Endodermal cell (in vitro differentiated cells): ENCODE measurements around the gene ARNT2. TPM values are rescaled to one million over a fixed set of nuclear protein-coding genes. Genes with fewer than 3 reads are reported as not detected.

Experiments
- DNase-seq: peaks from one replicate; pipeline ENCODE4 v3.0.0-alpha.2; 2017
- H3K27ac ChIP-seq: 2 replicates; pipeline ENCODE4 v1.5.1; 2013; ENCODE audit warnings: mild to moderate bottlenecking, low read depth, low read length, moderate library complexity
- H3K27me3 ChIP-seq: 2 replicates; pipeline ENCODE4 v1.6.1; 2013; ENCODE audit warnings: mild to moderate bottlenecking, low read length, moderate library complexity; ENCODE audit not compliant: insufficient read depth, control insufficient read depth, poor library complexity, severe bottlenecking
- H3K36me3 ChIP-seq: 2 replicates; pipeline ENCODE4 v1.7.0; 2013; ENCODE audit warnings: mild to moderate bottlenecking, low read length, moderate library complexity; ENCODE audit not compliant: control insufficient read depth, insufficient read depth
- H3K4me1 ChIP-seq: one replicate; pipeline ENCODE4 v1.7.0; 2013; ENCODE audit warnings: low read length; ENCODE audit not compliant: control insufficient read depth, insufficient read depth
- H3K4me3 ChIP-seq: 2 replicates; pipeline ENCODE4 v1.5.1; 2013; ENCODE audit warnings: mild to moderate bottlenecking, low read length, moderate library complexity
- H3K9ac ChIP-seq: 2 replicates; pipeline ENCODE4 v1.6.1; 2013; ENCODE audit warnings: mild to moderate bottlenecking, low read length, moderate library complexity; ENCODE audit not compliant: poor library complexity, severe bottlenecking; ENCODE audit errors: extremely low read depth
- H3K9me3 ChIP-seq: 2 replicates; pipeline ENCODE4 v1.6.1; 2013; ENCODE audit warnings: mild to moderate bottlenecking, low read length, moderate library complexity; ENCODE audit not compliant: control insufficient read depth
- H3K27ac Mint-ChIP-seq: 2 replicates; pipeline ENCODE4 v1.8.0; 2020; ENCODE audit warnings: mixed read lengths
- H3K27me3 Mint-ChIP-seq: 2 replicates; pipeline ENCODE4 v1.8.0; 2021; ENCODE audit warnings: mild to moderate bottlenecking, mixed read lengths; ENCODE audit not compliant: insufficient read depth
- H3K36me3 Mint-ChIP-seq: 2 replicates; pipeline ENCODE4 v1.8.0; 2020; ENCODE audit warnings: low read depth, mixed read lengths
- H3K4me1 Mint-ChIP-seq: 2 replicates; pipeline ENCODE4 v1.8.0; 2020; ENCODE audit warnings: mixed read lengths
- H3K4me3 Mint-ChIP-seq: 2 replicates; pipeline ENCODE4 v1.8.0; 2020; ENCODE audit warnings: mild to moderate bottlenecking, moderate library complexity, mixed read lengths
- H3K9me3 Mint-ChIP-seq: 2 replicates; pipeline ENCODE4 v1.8.0; 2020; ENCODE audit warnings: mild to moderate bottlenecking, mixed read lengths
- CTCF ChIP-seq: fragments of 200-600 bp; sonication (generic); conservative IDR thresholded peaks from 2 replicates; pipeline ENCODE4 v1.5.0; 2021; ENCODE audit warnings: antibody characterized with exemption, mild to moderate bottlenecking
- WGBS, 2 experiments: methylation state at CpG; one replicate each; pipeline versions ENCODE4 v1.1.5 to v1.1.7; 2013; ENCODE audit warnings: missing lambda C conversion rate in 2 of 2, mixed read lengths in 1 of 2; ENCODE audit not compliant: insufficient coverage in 1 of 2, insufficient read length in 1 of 2; 5-methylcytosine and 5-hydroxymethylcytosine counted together
- total RNA-seq, 2 donors: library from RNA; stranded (reverse); fragmentation: NEBNext Ultra II Directional in 1 of 2; extraction: Animal tissue kit (Norgen Biotek cat#: 25700) in 1 of 2; gene quantifications; 2 replicates in 1 of 2; 3 replicates in 1 of 2; pipeline ENCODE4 v1.2.1, GENCODE V29; 2021

ARNT2 gene
- total RNA-seq, 2 donors from 2014 or later = 8.0 to 15.9 TPM

- no peaks in the 10 kb centered on the region for H3K36me3 ChIP-seq
- H3K27me3 ChIP-seq = no peaks in the 10 kb centered on the region
- Mint-ChIP-seq H3K9me3 (peaks cover 12% of the 10 kb centered on the region), H3K4me3 (no peak overlapping the region), H3K27me3 (peaks cover 4% of the 10 kb centered on the region), H3K4me1 (peaks cover 8% of the 10 kb centered on the region), H3K27ac (no peak overlapping the region), H3K36me3 (no peaks in the 10 kb centered on the region)
- H3K4me3 ChIP-seq = no peak overlapping the region
- H3K9me3 ChIP-seq = peaks cover 12% of the 10 kb centered on the region
- DNase-seq = no peak
- WGBS, 2 experiments = 89 to 96% methylated on average over 1 of the region's 1 CpG
- H3K27ac ChIP-seq = no peak overlapping the region
- TF ChIP-seq CTCF = no peak
- H3K4me1 ChIP-seq = peaks cover 4% of the 10 kb centered on the region
- no peak overlapping the region for H3K9ac ChIP-seq
These were observed 222.5 kb downstream of the ARNT2 start for GRCh38 chr15:80626643-80627120.

GRCh38 chr15:80629355-80629754 lies 225.2 kb downstream of the ARNT2 start:
- H3K9ac ChIP-seq = no peak overlapping the region
- no peak for TF ChIP-seq CTCF
- Mint-ChIP-seq H3K4me1 (peaks cover 8% of the 10 kb centered on the region), H3K4me3 (no peak overlapping the region), H3K27me3 (peaks cover 4% of the 10 kb centered on the region), H3K36me3 (no peaks in the 10 kb centered on the region), H3K9me3 (no peaks in the 10 kb centered on the region), H3K27ac (no peak overlapping the region)
- no peaks in the 10 kb centered on the region for H3K36me3 ChIP-seq
- peaks cover 4% of the 10 kb centered on the region for H3K4me1 ChIP-seq
- H3K9me3 ChIP-seq = no peaks in the 10 kb centered on the region
- H3K4me3 ChIP-seq = no peak overlapping the region
- DNase-seq = no peak
- no peaks in the 10 kb centered on the region for H3K27me3 ChIP-seq
- H3K27ac ChIP-seq = no peak overlapping the region
- WGBS, 2 experiments = 92 to 100% methylated on average over 1 to 3 of the region's 3 CpGs

GRCh38 chr15:80630981-80631380 lies 226.8 kb downstream of the ARNT2 start:
- Histone ChIP-seq H3K9me3 (no peaks in the 10 kb centered on the region), H3K27ac (no peak overlapping the region), H3K4me1 (peaks cover 4% of the 10 kb centered on the region), H3K36me3 (no peaks in the 10 kb centered on the region), H3K27me3 (no peaks in the 10 kb centered on the region), H3K9ac (no peak overlapping the region), H3K4me3 (no peak overlapping the region)
- Mint-ChIP-seq H3K4me3 (no peak overlapping the region), H3K4me1 (peaks cover 8% of the 10 kb centered on the region), H3K27me3 (peaks cover 12% of the 10 kb centered on the region), H3K27ac (no peak overlapping the region), H3K36me3 (no peaks in the 10 kb centered on the region), H3K9me3 (no peaks in the 10 kb centered on the region)
- peak; percentile 83 for DNase-seq
- no peak for TF ChIP-seq CTCF
- 76 to 79% methylated on average over 5 to 7 of the region's 7 CpGs for WGBS, 2 experiments
